GM12878 (cell line): ENCODE results near the gene MRPL49. TPM values are rescaled to one million over a fixed set of nuclear protein-coding genes. Genes with fewer than 3 reads are reported as not detected.

Experiments used
- ATAC-seq: fragments of 200-7000 bp; cut with Tn5 transposase; 3 replicates; pipeline ENCODE4 v1.9.1; 2020; ENCODE audit warnings: mild to moderate bottlenecking, moderate library complexity
- Bru-seq: library from RNA; stranded (reverse); fragments of 400-500 nt; gene quantifications from one replicate; lab custom pipeline; 2021; lab: Mats Ljungman, UMichigan
- BruChase-seq, 2 experiments: library from RNA; stranded (reverse); fragments of 400-500 nt; gene quantifications; one replicate each; lab custom pipeline; 2021; lab: Mats Ljungman, UMichigan
- BruUV-seq: library from RNA; stranded (reverse); fragments of 400-500 nt; replicated peaks from 2 replicates; lab custom pipeline; 2021; lab: Mats Ljungman, UMichigan
- CTCF ChIA-PET: fragments of 300-600 bp; sonication (Branson Sonifier 250); formaldehyde crosslinking; extraction: SDS; loops from one replicate; lab custom pipeline; 2021; ENCODE audit warnings: inconsistent platforms; lab: Yijun Ruan, JAX
- POLR2A ChIA-PET: fragments of 350-600 bp; formaldehyde crosslinking; extraction: SDS; loops from one replicate; lab custom pipeline; 2021; ENCODE audit warnings: inconsistent platforms; lab: Charles Lee
- RAD21 ChIA-PET: fragments of 300-600 bp; sonication (Branson Sonifier 250); formaldehyde crosslinking; loops from one replicate; lab custom pipeline; 2023; ENCODE audit warnings: antibody characterized with exemption; ENCODE audit not compliant: unreplicated experiment; lab: Charles Lee
- SMC1A ChIA-PET: fragments of 300-600 bp; sonication (Branson Sonifier 250); formaldehyde crosslinking; loops from one replicate; lab custom pipeline; 2023; ENCODE audit not compliant: unreplicated experiment, uncharacterized antibody; lab: Charles Lee
- DNase-seq: peaks from one replicate; pipeline ENCODE4 v3.0.0-alpha.2; 2011; ENCODE audit warnings: low read depth, low spot score
- FAIRE-seq: peaks from 3 replicates; lab custom pipeline; 2011; peaks lifted over from hg19 to GRCh38; lab: Jason Lieb, UNC
- H2AFZ ChIP-seq: 2 replicates; pipeline ENCODE4 v1.6.0; 2011; ENCODE audit warnings: low read depth, low read length, control low read depth; ENCODE audit not compliant: control insufficient read depth
- H3K27ac ChIP-seq: 2 replicates; pipeline ENCODE4 v1.5.1; 2011; ENCODE audit warnings: control low read depth; ENCODE audit not compliant: control insufficient read depth, insufficient read depth
- H3K27me3 ChIP-seq, 2 experiments: replicated peaks in 1 of 2; 2 replicates each; pipeline versions ENCODE4 v1.6.0 to v1.6.1; 2011; ENCODE audit warnings: low read length in 1 of 2; ENCODE audit not compliant: control insufficient read depth in 2 of 2, insufficient read depth in 2 of 2
- H3K36me3 ChIP-seq, 2 experiments: 2 replicates each; pipeline ENCODE4 v1.5.1; 2011; ENCODE audit warnings: low read length in 1 of 2; ENCODE audit not compliant: control insufficient read depth in 2 of 2, insufficient read depth in 2 of 2
- H3K4me1 ChIP-seq: 2 replicates; pipeline ENCODE4 v1.6.1; 2011; ENCODE audit warnings: mild to moderate bottlenecking, low read length, moderate library complexity, mixed read lengths; ENCODE audit not compliant: control insufficient read depth, insufficient read depth
- H3K4me2 ChIP-seq: 2 replicates; pipeline ENCODE4 v1.6.0; 2011; ENCODE audit warnings: control low read depth; ENCODE audit not compliant: control insufficient read depth, insufficient read depth
- H3K4me3 ChIP-seq: fragments of 200-600 bp; sonication (generic); 2 replicates; pipeline ENCODE4 v1.5.1; 2016
- H3K79me2 ChIP-seq: 2 replicates; pipeline ENCODE4 v1.6.0; 2011; ENCODE audit warnings: low read length; ENCODE audit not compliant: control insufficient read depth, insufficient read depth
- H3K9ac ChIP-seq: 2 replicates; pipeline ENCODE4 v1.8.0; 2011; ENCODE audit warnings: low read length, control low read depth, mixed read lengths; ENCODE audit not compliant: control insufficient read depth, insufficient read depth
- H3K9me3 ChIP-seq: replicated peaks from 3 replicates; pipeline ENCODE4 v1.5.1; 2011; ENCODE audit warnings: mild to moderate bottlenecking, low read length; ENCODE audit not compliant: control insufficient read depth, insufficient read depth
- H4K20me1 ChIP-seq: 2 replicates; pipeline ENCODE4 v1.6.0; 2011; ENCODE audit not compliant: control insufficient read depth, insufficient read depth
- CHD2 ChIP-seq: IDR thresholded peaks from 2 replicates; pipeline ENCODE4 v1.6.1; 2011; ENCODE audit warnings: low read depth, low read length, improper control_type of control experiment, borderline replicate concordance
- MTA3 ChIP-seq: IDR thresholded peaks from 2 replicates; pipeline ENCODE4 v1.6.1; 2012; ENCODE audit warnings: low read length, inconsistent platforms, borderline replicate concordance
- POU2F2 ChIP-seq: IDR thresholded peaks from 3 replicates; pipeline ENCODE4 v1.6.1; 2011; ENCODE audit warnings: low read depth, mild to moderate bottlenecking, low read length, borderline replicate concordance
- RUNX3 ChIP-seq: IDR thresholded peaks from 2 replicates; pipeline ENCODE4 v1.6.1; 2012; ENCODE audit warnings: low read length, inconsistent platforms
- SMARCA5 ChIP-seq: fragments of 450-650 bp; IDR thresholded peaks from 2 replicates; pipeline ENCODE4 v1.6.1; 2017; ENCODE audit warnings: mild to moderate bottlenecking
- SP1 ChIP-seq: IDR thresholded peaks from one replicate; pipeline ENCODE4 v1.6.1; 2011; ENCODE audit warnings: low read depth, low read length
- SREBF1 ChIP-seq: IDR thresholded peaks from 2 replicates; pipeline ENCODE4 v1.6.1; 2012; ENCODE audit warnings: mild to moderate bottlenecking, low read length
- WGBS: methylation state at CpG from one replicate; pipeline ENCODE4 v1.1.6; 2016; ENCODE audit warnings: low lambda C conversion rate; ENCODE audit not compliant: insufficient replicate concordance, insufficient coverage; ENCODE audit errors: missing lambda C conversion rate; 5-methylcytosine and 5-hydroxymethylcytosine counted together
- in situ Hi-C: fragments of 300-500 bp; cut with MboI; formaldehyde crosslinking; loops from 9 replicates; pipeline ENCODE4 v1.14.3; 2018; ENCODE audit warnings: mixed read lengths
- intact Hi-C: fragments of 100-400 bp; cut with micrococcal nuclease; formaldehyde crosslinking; loops from one replicate; pipeline ENCODE4 v1.14.2; 2022; ENCODE audit not compliant: unreplicated experiment
- long read RNA-seq, 2 experiments: library from polyadenylated mRNA; unstranded; transcript quantifications; one replicate each; pipeline ENCODE4 v2.0.0, GENCODE V29; 2019 to 2020
- polyA minus RNA-seq, 3 experiments: library from RNA; depleted of rRNA, polyadenylated mRNA; stranded (reverse); fragments of >200 nt; gene quantifications; 2 replicates each; pipeline ENCODE4 v1.2.3, GENCODE V29; 2011
- polyA plus RNA-seq, 11 experiments: library from polyadenylated mRNA; depleted of rRNA in 4 of 11; unstranded in 6 of 11; stranded (reverse) in 5 of 11; fragments of >200 nt; fragmentation: Nextera tagmentation in 4 of 11; fragmentation: Illumina TruSeq in 1 of 11; extraction: Ambion mirVana in 4 of 11; extraction: Trizol in 1 of 11; gene quantifications; 1 replicate in 1 of 11; 2 replicates in 10 of 11; pipeline versions ENCODE4 v1.2.1 to v1.2.3, GENCODE V29; 2011 to 2016; ENCODE audit warnings: inconsistent platforms in 2 of 11, missing spikeins in 2 of 11, low read depth in 1 of 11
- total RNA-seq, 4 experiments: library from RNA; depleted of rRNA in 3 of 4; stranded (reverse); fragments of >200 nt in 3 of 4; fragmentation: Illumina TruSeq in 1 of 4; extraction: Trizol in 1 of 4; gene quantifications; 2 replicates each; pipeline versions ENCODE4 v1.2.1 to v1.2.3, GENCODE V29; 2013 to 2021
- TF ChIP-seq, protein P1 (sequence below): fragments of 450-650 bp; IDR thresholded peaks from 2 replicates; pipeline ENCODE4 v1.6.1; 2017; ENCODE audit warnings: mild to moderate bottlenecking, moderate library complexity
- TF ChIP-seq, protein P2 (sequence below): fragments of 450-650 bp; IDR thresholded peaks from 2 replicates; pipeline ENCODE4 v1.6.1; 2017; ENCODE audit warnings: mild to moderate bottlenecking, moderate library complexity

MRPL49 gene
- total RNA-seq (2013; cell fraction: nucleolus; rRNA removed), result 17.7 and 17.8 TPM in 2 replicates
- total RNA-seq (2014; rRNA removed) (92.8 and 116 TPM in 2 replicates), total RNA-seq (2014; rRNA removed; fragmentation: Illumina TruSeq; extraction: Trizol) (50.2 and 54.6 TPM in 2 replicates), total RNA-seq (2021) (63.5 and 64.2 TPM in 2 replicates), polyA plus RNA-seq (2011; rRNA removed) (36.4 and 63.2 TPM in 2 replicates), polyA plus RNA-seq (2014; fragmentation: Illumina TruSeq; extraction: Trizol) (62.3 and 79.9 TPM in 2 replicates), polyA plus RNA-seq (2014; fragmentation: Nextera tagmentation; extraction: Ambion mirVana) (10 to 100 TPM; 42.0 to 49.8 TPM), polyA plus RNA-seq (2014; rRNA removed) (82.4 and 87.9 TPM in 2 replicates), polyA plus RNA-seq (2016; fragmentation: Nextera tagmentation; extraction: Ambion mirVana) (100 to 1,000 TPM; 103 to 106 TPM), polyA minus RNA-seq (2011; rRNA and poly(A)+ RNA removed) (24.2 and 53.5 TPM in 2 replicates), Bru-seq, nascent RNA (percentile 89 among the genes with signal in this experiment), BruChase-seq, experiment 1, labeled RNA remaining after a 6-hour chase (percentile 83 among the genes with signal in this experiment), BruChase-seq, experiment 2, labeled RNA remaining after a 2-hour chase (percentile 87 among the genes with signal in this experiment)
- 20.0 TPM for polyA plus RNA-seq (2011; ENCODE audit: low read depth)
- polyA plus RNA-seq (2011; cell fraction: cytosol; rRNA removed), result 78.9 and 81.4 TPM in 2 replicates
- 23.2 and 25.2 TPM in 2 replicates for polyA plus RNA-seq (2011; cell fraction: nucleus; rRNA removed)
- 36.2 and 39.9 TPM in 2 replicates for polyA plus RNA-seq (2012)
- 11.8 and 13.7 TPM in 2 replicates for polyA minus RNA-seq (2011; cell fraction: cytosol; rRNA and poly(A)+ RNA removed)
- 8.9 and 15.9 TPM in 2 replicates for polyA minus RNA-seq (2011; cell fraction: nucleus; rRNA and poly(A)+ RNA removed)
- long read RNA-seq, experiment 1, transcript MRPL49-201 (4 exons, 2,019 nt), result major isoform, 76 of 78 reads
- long read RNA-seq, experiment 1, partial matches to known transcripts, result 0 of 78 reads
- long read RNA-seq, experiment 1, other reads (novel, unspliced or antisense), result 1 of 78 reads
- long read RNA-seq, experiment 2, transcript MRPL49-201 (4 exons, 2,019 nt), result major isoform, 98 of 106 reads
- long read RNA-seq, experiment 2, partial matches to known transcripts, result 0 of 106 reads
- long read RNA-seq, experiment 2, other reads (novel, unspliced or antisense), result 5 of 106 reads

- in situ Hi-C loops, result no loop called here
- no peaks in the 10 kb centered on the region for H3K27me3 ChIP-seq
- BruUV-seq, result TSS peak; percentile 83
- ChIA-PET SMC1A (interaction anchor here (0.8 to 3.5 kb wide), 10 partner anchors 9 to 318 kb away, joined by 3 to 15 read pairs (median 6); partner anchors contain the start of genes ARL2, BATF2, CAPN1 and SNX15), CTCF (interaction anchor here (0.5 to 3.1 kb wide), 21 partner anchors 9 to 334 kb away, joined by 3 to 40 read pairs (median 3); partner anchors contain the start of genes ARL2, CAPN1, POLA2 and SYVN1), POLR2A (interaction anchor here (0.5 to 3.1 kb wide), 25 partner anchors 9 to 806 kb away, joined by 3 to 31 read pairs (median 4); partner anchors contain the start of genes ARL2, CAPN1, CDC42BPG and DPF2), RAD21 (interaction anchor here (0.7 to 3.3 kb wide), 13 partner anchors 9 to 343 kb away, joined by 3 to 34 read pairs (median 4); partner anchors contain the start of genes ARL2, CAPN1, SAC3D1 and SF1)
- peak within 1 kb of the TSS; percentile 80 for H3K27ac ChIP-seq
- intact Hi-C loops, result no loop called here
- H3K4me1 ChIP-seq, result peaks cover 17% of the 10 kb centered on the region
- peak; percentile 90 for ATAC-seq
- WGBS, result under 1% methylated on average over 64 of the region's 64 CpGs
- no peaks in the 10 kb centered on the region for H3K9me3 ChIP-seq
- peak; percentile 95 for DNase-seq
- no peaks in the 10 kb centered on the region for H4K20me1 ChIP-seq
- H3K9ac ChIP-seq, result peak within 1 kb of the TSS; percentile 97
- H3K4me3 ChIP-seq, result peak within 1 kb of the TSS; percentile 85
- H3K79me2 ChIP-seq, result peaks cover 43% of the 10 kb centered on the region
- peak within 1 kb of the TSS; percentile 79 for H3K4me2 ChIP-seq
- peak; percentile 99 for FAIRE-seq
- peaks cover 15 to 38% of the 10 kb centered on the region in 2 experiments for H3K36me3 ChIP-seq
- H2AFZ ChIP-seq, result peak within 1 kb of the TSS; percentile 74
- TF ChIP-seq SMARCA5, result 0 out of 2 replicates have a peak, but pooled peaks have one; percentile 13
- TF ChIP-seq SP1, result peak; percentile 82
- no peak for TF ChIP-seq MTA3
- TF ChIP-seq RUNX3, result peak; percentile 39; the same call in 1 of the 2 replicates
- TF ChIP-seq SREBF1, result no peak
- TF ChIP-seq POU2F2, result peak; percentile 65
- TF ChIP-seq, protein P1, sequence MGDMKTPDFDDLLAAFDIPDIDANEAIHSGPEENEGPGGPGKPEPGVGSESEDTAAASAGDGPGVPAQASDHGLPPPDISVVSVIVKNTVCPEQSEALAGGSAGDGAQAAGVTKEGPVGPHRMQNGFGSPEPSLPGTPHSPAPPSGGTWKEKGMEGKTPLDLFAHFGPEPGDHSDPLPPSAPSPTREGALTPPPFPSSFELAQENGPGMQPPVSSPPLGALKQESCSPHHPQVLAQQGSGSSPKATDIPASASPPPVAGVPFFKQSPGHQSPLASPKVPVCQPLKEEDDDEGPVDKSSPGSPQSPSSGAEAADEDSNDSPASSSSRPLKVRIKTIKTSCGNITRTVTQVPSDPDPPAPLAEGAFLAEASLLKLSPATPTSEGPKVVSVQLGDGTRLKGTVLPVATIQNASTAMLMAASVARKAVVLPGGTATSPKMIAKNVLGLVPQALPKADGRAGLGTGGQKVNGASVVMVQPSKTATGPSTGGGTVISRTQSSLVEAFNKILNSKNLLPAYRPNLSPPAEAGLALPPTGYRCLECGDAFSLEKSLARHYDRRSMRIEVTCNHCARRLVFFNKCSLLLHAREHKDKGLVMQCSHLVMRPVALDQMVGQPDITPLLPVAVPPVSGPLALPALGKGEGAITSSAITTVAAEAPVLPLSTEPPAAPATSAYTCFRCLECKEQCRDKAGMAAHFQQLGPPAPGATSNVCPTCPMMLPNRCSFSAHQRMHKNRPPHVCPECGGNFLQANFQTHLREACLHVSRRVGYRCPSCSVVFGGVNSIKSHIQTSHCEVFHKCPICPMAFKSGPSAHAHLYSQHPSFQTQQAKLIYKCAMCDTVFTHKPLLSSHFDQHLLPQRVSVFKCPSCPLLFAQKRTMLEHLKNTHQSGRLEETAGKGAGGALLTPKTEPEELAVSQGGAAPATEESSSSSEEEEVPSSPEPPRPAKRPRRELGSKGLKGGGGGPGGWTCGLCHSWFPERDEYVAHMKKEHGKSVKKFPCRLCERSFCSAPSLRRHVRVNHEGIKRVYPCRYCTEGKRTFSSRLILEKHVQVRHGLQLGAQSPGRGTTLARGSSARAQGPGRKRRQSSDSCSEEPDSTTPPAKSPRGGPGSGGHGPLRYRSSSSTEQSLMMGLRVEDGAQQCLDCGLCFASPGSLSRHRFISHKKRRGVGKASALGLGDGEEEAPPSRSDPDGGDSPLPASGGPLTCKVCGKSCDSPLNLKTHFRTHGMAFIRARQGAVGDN, result peak; percentile 22; the same call in 1 of the 2 replicates
- TF ChIP-seq, protein P2, sequence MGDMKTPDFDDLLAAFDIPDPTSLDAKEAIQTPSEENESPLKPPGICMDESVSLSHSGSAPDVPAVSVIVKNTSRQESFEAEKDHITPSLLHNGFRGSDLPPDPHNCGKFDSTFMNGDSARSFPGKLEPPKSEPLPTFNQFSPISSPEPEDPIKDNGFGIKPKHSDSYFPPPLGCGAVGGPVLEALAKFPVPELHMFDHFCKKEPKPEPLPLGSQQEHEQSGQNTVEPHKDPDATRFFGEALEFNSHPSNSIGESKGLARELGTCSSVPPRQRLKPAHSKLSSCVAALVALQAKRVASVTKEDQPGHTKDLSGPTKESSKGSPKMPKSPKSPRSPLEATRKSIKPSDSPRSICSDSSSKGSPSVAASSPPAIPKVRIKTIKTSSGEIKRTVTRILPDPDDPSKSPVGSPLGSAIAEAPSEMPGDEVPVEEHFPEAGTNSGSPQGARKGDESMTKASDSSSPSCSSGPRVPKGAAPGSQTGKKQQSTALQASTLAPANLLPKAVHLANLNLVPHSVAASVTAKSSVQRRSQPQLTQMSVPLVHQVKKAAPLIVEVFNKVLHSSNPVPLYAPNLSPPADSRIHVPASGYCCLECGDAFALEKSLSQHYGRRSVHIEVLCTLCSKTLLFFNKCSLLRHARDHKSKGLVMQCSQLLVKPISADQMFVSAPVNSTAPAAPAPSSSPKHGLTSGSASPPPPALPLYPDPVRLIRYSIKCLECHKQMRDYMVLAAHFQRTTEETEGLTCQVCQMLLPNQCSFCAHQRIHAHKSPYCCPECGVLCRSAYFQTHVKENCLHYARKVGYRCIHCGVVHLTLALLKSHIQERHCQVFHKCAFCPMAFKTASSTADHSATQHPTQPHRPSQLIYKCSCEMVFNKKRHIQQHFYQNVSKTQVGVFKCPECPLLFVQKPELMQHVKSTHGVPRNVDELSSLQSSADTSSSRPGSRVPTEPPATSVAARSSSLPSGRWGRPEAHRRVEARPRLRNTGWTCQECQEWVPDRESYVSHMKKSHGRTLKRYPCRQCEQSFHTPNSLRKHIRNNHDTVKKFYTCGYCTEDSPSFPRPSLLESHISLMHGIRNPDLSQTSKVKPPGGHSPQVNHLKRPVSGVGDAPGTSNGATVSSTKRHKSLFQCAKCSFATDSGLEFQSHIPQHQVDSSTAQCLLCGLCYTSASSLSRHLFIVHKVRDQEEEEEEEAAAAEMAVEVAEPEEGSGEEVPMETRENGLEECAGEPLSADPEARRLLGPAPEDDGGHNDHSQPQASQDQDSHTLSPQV, result no peak
- peak; percentile 52; the same call in 1 of the 2 replicates for TF ChIP-seq CHD2
Observed at GRCh38 chr11:65121865-65122696, at the start of gene MRPL49, which contains the start of gene FAU. MRPL49 (plus strand) TSS chr11:65122321; CDS start chr11:65122347, 26 bp downstream. FAU (minus strand) TSS chr11:65122134; CDS start chr11:65121813, 321 bp downstream.
